Vagina (tissue), 2 donors: ENCODE measurements around the gene RAD51C.

Source experiments
- CTCF ChIP-seq, 3 experiments: fragments of 450-650 bp in 2 of 3; fragments of 200-600 bp in 1 of 3; sonication (generic) in 1 of 3; IDR thresholded peaks; one replicate each; pipeline ENCODE4 v1.5.1; 2017 to 2019; ENCODE audit warnings: antibody characterized with exemption in 3 of 3, mild to moderate bottlenecking in 2 of 3, moderate library complexity in 2 of 3
- POLR2A ChIP-seq, 2 donors: fragments of 450-650 bp; IDR thresholded peaks; one replicate each; pipeline ENCODE4 v1.6.1; 2017; ENCODE audit warnings: antibody characterized with exemption in 2 of 2, mild to moderate bottlenecking in 2 of 2, moderate library complexity in 2 of 2

GRCh38 chr17:58693208-58693607 lies 806 bp downstream of the RAD51C start:
- no peak for TF ChIP-seq CTCF (IDR thresholded peaks at IDR 0.05)
- no peak for TF ChIP-seq POLR2A (IDR thresholded peaks at IDR 0.05)
